Fibroblast of lung (primary cell): ENCODE measurements around the gene TMEM126A. TPM values are rescaled to one million over a fixed set of nuclear protein-coding genes. Genes with fewer than 3 reads are reported as not detected.

Experiments
- DNase-seq, 2 donors: peaks; one replicate each; pipeline versions ENCODE4 v3.0.0 to v3.0.0-alpha.2; 2010; ENCODE audit warnings: low read depth in 2 of 2
- H2AFZ ChIP-seq: 2 replicates; pipeline ENCODE4 v1.5.1; 2012; ENCODE audit warnings: low read length, control low read depth, inconsistent platforms
- H3K27ac ChIP-seq: 2 replicates; pipeline ENCODE4 v1.5.1; 2011; ENCODE audit warnings: low read length, control low read depth; ENCODE audit not compliant: insufficient read depth
- H3K27me3 ChIP-seq: 2 replicates; pipeline ENCODE4 v1.5.1; 2011; ENCODE audit warnings: mild to moderate bottlenecking, low read length; ENCODE audit not compliant: control insufficient read depth, insufficient read depth
- H3K36me3 ChIP-seq: 2 replicates; pipeline ENCODE4 v1.5.1; 2011; ENCODE audit warnings: low read length; ENCODE audit not compliant: control insufficient read depth, insufficient read depth
- H3K4me1 ChIP-seq: 2 replicates; pipeline ENCODE4 v1.5.1; 2011; ENCODE audit warnings: low read length; ENCODE audit not compliant: control insufficient read depth, insufficient read depth; ENCODE audit errors: extremely low read depth
- H3K4me2 ChIP-seq: 2 replicates; pipeline ENCODE4 v1.5.1; 2011; ENCODE audit warnings: low read length, control low read depth; ENCODE audit not compliant: insufficient read depth; ENCODE audit errors: extremely low read depth
- H3K4me3 ChIP-seq, 4 experiments: fragments of 200-600 bp in 1 of 4; sonication (generic) in 1 of 4; replicated peaks in 1 of 4; 2 replicates each; pipeline ENCODE4 v1.5.1; 2011 to 2016; ENCODE audit warnings: low read length in 4 of 4, low read depth in 3 of 4, mild to moderate bottlenecking in 3 of 4, control low read depth in 2 of 4, inconsistent platforms in 1 of 4, mixed read lengths in 1 of 4; ENCODE audit not compliant: insufficient read depth in 1 of 4; ENCODE audit errors: control extremely low read depth in 1 of 4
- H3K79me2 ChIP-seq: 2 replicates; pipeline ENCODE4 v1.5.1; 2012; ENCODE audit warnings: mild to moderate bottlenecking, low read length, inconsistent platforms; ENCODE audit not compliant: control insufficient read depth, insufficient read depth
- H3K9ac ChIP-seq: 2 replicates; pipeline ENCODE4 v1.5.1; 2011; ENCODE audit warnings: mild to moderate bottlenecking, low read length, control low read depth; ENCODE audit not compliant: insufficient read depth
- H3K9me3 ChIP-seq: 2 replicates; pipeline ENCODE4 v1.5.1; 2012; ENCODE audit warnings: low read depth, low read length; ENCODE audit not compliant: control insufficient read depth, insufficient read depth
- H4K20me1 ChIP-seq: 2 replicates; pipeline ENCODE4 v1.5.1; 2011; ENCODE audit warnings: low read length; ENCODE audit not compliant: control insufficient read depth, insufficient read depth; ENCODE audit errors: extremely low read depth
- EZH2 ChIP-seq: IDR thresholded peaks from 2 replicates; pipeline ENCODE4 v1.5.1; 2012; ENCODE audit warnings: low read length, control low read depth, mild to moderate bottlenecking; ENCODE audit errors: missing control alignments
- polyA plus RNA-seq, 2 donors: library from polyadenylated mRNA; depleted of rRNA in 1 of 2; stranded (reverse) in 1 of 2; unstranded in 1 of 2; fragments of >200 nt; gene quantifications; 2 replicates each; pipeline ENCODE4 v1.2.1, GENCODE V29; 2011 to 2012; ENCODE audit warnings: missing spikeins in 1 of 2
- total RNA-seq: library from RNA; depleted of rRNA; stranded (reverse); fragments of >200 nt; gene quantifications from 2 replicates; pipeline ENCODE4 v1.2.1, GENCODE V29; 2014
- TF ChIP-seq, protein P1 (sequence below), 2 donors: IDR thresholded peaks in 1 of 2; conservative IDR thresholded peaks in 1 of 2; 1 replicate in 1 of 2; 2 replicates in 1 of 2; pipeline ENCODE4 v1.5.1; 2011 to 2012; ENCODE audit warnings: low read length in 2 of 2, control low read depth in 1 of 2, inconsistent platforms in 1 of 2, low read depth in 1 of 2, mild to moderate bottlenecking in 1 of 2

Gene TMEM126A
- total and polyA plus RNA-seq, 2 donors (not counting 1 experiment from before 2014, with no cell fraction given) = 36.0 to 76.6 TPM

DNA sequence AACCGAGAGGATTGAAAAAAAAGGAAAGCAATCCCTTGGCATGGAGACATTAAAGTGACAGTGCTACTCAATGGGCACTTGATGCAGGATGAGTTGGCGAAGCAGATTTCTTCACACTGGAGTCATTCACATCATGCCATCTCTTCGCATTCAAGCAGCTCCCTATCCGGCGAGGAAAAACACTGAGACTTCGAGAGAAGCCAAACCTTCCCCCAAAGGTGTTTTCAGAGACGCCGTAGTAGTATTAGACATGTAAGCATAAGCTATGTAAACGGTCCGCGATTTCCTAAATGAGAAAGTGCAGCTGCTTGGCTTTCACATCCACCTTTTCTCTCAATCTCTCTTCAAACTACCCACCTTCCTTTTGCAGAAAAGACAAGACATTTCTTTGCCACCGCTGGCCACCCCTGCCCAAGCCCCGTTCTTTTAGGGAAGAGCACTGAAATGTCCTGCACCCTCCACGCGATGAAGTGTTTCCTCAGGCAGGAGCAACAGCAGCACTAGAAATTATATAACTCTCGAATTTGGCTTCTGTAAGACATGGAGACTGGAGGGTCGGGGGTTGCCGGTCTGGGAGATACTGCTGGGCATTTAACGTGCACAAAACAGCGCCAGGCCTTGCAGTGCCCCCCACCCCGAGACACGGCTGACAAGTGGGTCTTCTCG lies 20.3 kb upstream of the TMEM126A start, which contains the start of gene DLG2:
DLG2 (minus strand) TSS at position 13 of the 666 bp plus-strand sequence.
- Histone ChIP-seq H3K27me3 (no peaks in the 10 kb centered on the region), H2AFZ (peak within 1 kb of the TSS; percentile 78), H3K4me1 (no peaks in the 10 kb centered on the region), H4K20me1 (no peaks in the 10 kb centered on the region), H3K79me2 (peaks cover 28% of the 10 kb centered on the region), H3K4me3 (peak within 1 kb of the TSS; percentile 51 to 87 (median 73)), H3K9me3 (no peaks in the 10 kb centered on the region), H3K4me2 (peak within 1 kb of the TSS; percentile 88), H3K9ac (peak within 1 kb of the TSS; percentile 59), H3K27ac (peak within 1 kb of the TSS; percentile 81), H3K36me3 (no peaks in the 10 kb centered on the region)
- peak; percentile 41 to 52 for DNase-seq
- TF ChIP-seq, protein P1, sequence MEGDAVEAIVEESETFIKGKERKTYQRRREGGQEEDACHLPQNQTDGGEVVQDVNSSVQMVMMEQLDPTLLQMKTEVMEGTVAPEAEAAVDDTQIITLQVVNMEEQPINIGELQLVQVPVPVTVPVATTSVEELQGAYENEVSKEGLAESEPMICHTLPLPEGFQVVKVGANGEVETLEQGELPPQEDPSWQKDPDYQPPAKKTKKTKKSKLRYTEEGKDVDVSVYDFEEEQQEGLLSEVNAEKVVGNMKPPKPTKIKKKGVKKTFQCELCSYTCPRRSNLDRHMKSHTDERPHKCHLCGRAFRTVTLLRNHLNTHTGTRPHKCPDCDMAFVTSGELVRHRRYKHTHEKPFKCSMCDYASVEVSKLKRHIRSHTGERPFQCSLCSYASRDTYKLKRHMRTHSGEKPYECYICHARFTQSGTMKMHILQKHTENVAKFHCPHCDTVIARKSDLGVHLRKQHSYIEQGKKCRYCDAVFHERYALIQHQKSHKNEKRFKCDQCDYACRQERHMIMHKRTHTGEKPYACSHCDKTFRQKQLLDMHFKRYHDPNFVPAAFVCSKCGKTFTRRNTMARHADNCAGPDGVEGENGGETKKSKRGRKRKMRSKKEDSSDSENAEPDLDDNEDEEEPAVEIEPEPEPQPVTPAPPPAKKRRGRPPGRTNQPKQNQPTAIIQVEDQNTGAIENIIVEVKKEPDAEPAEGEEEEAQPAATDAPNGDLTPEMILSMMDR (conservative IDR thresholded peaks at IDR 0.05 in 1 of 2, IDR thresholded peaks at IDR 0.05 in 1 of 2; ENCODE audit: low read depth in 1 of 2, low read length in 2 of 2) = no peak
- no peak for TF ChIP-seq EZH2

- Histone ChIP-seq H2AFZ (peak within 1 kb of the TSS; percentile 78), H3K9ac (peak within 1 kb of the TSS; percentile 59), H3K27me3 (no peaks in the 10 kb centered on the region), H3K4me3 (peak within 1 kb of the TSS; percentile 51 to 88 (median 73)), H3K9me3 (no peaks in the 10 kb centered on the region), H3K4me2 (peak within 1 kb of the TSS; percentile 88), H4K20me1 (no peaks in the 10 kb centered on the region), H3K79me2 (peaks cover 28% of the 10 kb centered on the region), H3K4me1 (no peaks in the 10 kb centered on the region), H3K27ac (peak within 1 kb of the TSS; percentile 81), H3K36me3 (no peaks in the 10 kb centered on the region)
- peak; percentile 96 to 97 for DNase-seq
- no peak for TF ChIP-seq EZH2
- TF ChIP-seq, protein P1 (conservative IDR thresholded peaks at IDR 0.05 in 1 of 2, IDR thresholded peaks at IDR 0.05 in 1 of 2; ENCODE audit: low read depth in 1 of 2, low read length in 2 of 2) = no peak
Observed at GRCh38 chr11:85627998-85628770, 19.6 kb upstream of the TMEM126A start, which contains the start of gene TMEM126B. Gene TMEM126B (plus strand): TSS chr11:85628593. CDS start chr11:85628608, 15 bp downstream.

DNA sequence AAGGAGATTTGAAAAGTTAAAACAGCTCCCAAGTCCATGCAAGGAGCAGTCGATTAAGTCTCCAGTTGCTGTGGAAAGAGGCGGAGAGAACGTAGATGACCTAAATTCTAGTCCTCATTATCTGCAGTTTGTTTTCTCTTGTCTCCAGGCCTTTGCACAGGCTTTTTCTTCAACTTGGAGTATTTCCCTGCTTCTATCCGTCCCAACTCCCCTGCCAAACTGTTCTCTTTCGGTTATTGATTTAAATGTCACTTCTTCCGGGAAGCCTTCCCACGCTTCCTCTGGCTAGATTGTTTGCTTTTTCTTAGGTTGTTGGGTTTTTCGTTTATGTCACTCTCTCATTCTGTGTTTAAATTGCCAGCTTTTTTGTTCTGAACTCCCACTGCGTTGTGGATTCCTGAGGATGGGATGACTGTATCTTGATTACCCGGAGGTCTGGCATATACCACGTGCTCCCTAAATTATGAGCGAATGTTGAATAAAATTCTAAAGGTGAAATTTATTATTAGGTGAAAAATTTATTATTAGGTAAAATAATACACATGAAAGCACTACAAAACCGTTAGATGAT lies 18.9 kb upstream of the TMEM126A start:
- Histone ChIP-seq H2AFZ (peak overlapping the region; percentile 72), H3K36me3 (no peaks in the 10 kb centered on the region), H3K4me1 (no peaks in the 10 kb centered on the region), H3K27ac (peak overlapping the region; percentile 75), H3K9ac (peak overlapping the region; percentile 57), H3K27me3 (no peaks in the 10 kb centered on the region), H3K9me3 (no peaks in the 10 kb centered on the region), H3K4me2 (peak overlapping the region; percentile 80), H4K20me1 (no peaks in the 10 kb centered on the region), H3K79me2 (peaks cover 28% of the 10 kb centered on the region), H3K4me3 (peak overlapping the region; percentile 51 to 88 (median 72))
- peak in 1 of 2 donors; percentile 10 for DNase-seq
- no peak for TF ChIP-seq EZH2
- TF ChIP-seq, protein P1 (conservative IDR thresholded peaks at IDR 0.05 in 1 of 2, IDR thresholded peaks at IDR 0.05 in 1 of 2; ENCODE audit: low read depth in 1 of 2, low read length in 2 of 2) = no peak
